Activated CD8-positive, alpha-beta memory T cell treated with anti-CD3 and anti-CD28 coated beads for 36 hours (primary cell): Measurements from ENCODE around the gene POU2AF1. TPM values are rescaled to one million over a fixed set of nuclear protein-coding genes. Genes with fewer than 3 reads are reported as not detected.

Experiments used
- CTCF ChIA-PET: fragments of 350-600 bp; sonication (Branson Sonifier 250); formaldehyde crosslinking; loops from one replicate; lab custom pipeline; 2021; ENCODE audit warnings: antibody characterized with exemption; lab: Charles Lee
- POLR2A ChIA-PET: fragments of 350-600 bp; sonication (Branson Sonifier 250); formaldehyde crosslinking; loops from one replicate; lab custom pipeline; 2021; ENCODE audit warnings: antibody characterized with exemption; lab: Charles Lee
- total RNA-seq, 2 experiments: library from RNA; stranded (reverse); gene quantifications; one replicate each; pipeline ENCODE4 v1.2.3, GENCODE V29; 2021

Gene POU2AF1
- total RNA-seq, 2 experiments from 2014 or later, result 4.8 to 5.7 TPM

DNA sequence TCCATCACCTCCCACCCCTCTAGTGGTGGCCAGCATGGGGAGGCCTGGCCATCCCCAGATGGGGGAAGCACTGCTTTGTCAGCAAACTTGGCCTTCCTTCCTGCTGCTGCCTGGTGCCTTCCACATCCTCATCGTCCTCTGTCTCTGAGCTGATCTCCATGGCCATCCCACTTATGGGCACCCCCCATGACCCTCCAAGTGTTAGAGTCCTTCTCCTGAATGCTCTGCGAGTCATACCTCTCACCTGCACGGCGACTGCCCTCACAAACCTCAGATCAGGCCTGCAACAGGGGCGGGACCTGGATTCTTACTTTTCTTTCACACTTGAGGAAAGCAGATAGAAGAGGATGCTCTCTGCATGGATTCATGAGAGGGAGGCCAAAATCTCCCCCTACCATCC, 24.0 kb downstream of the POU2AF1 start:
- CTCF ChIA-PET, result no interaction called here

DNA sequence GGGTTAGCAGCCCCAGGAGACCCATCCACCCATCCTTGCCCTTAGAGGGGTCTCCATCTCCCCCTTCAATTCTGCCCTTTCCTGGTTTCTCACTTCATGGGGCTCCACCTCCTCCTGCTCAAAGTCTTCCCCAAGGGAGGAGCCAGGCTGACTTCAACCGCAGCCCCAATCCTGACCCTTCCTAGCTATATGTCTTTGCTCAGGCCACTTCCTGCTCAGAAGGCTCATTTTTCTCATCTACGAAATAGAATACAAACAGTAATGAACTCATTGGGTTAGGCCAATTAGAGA, 24.5 kb downstream of the POU2AF1 start:
- CTCF ChIA-PET, result no interaction called here
- POLR2A ChIA-PET, result no interaction called here

More for the DNA sequence above, 24.0 kb downstream of the POU2AF1 start:
- POLR2A ChIA-PET, result no interaction called here

- POLR2A ChIA-PET, result no interaction called here
Measured at GRCh38 chr11:111353776-111354600, 25.1 kb downstream of the POU2AF1 start.

GRCh38 chr11:111352935-111353710, 26.0 kb downstream of the POU2AF1 start:
- POLR2A ChIA-PET, result no interaction called here
- CTCF ChIA-PET, result no interaction called here

More at GRCh38 chr11:111353776-111354600, 25.1 kb downstream of the POU2AF1 start:
- CTCF ChIA-PET, result no interaction called here

- CTCF ChIA-PET, result no interaction called here
Measured at GRCh38 chr11:111352231-111352746, 26.8 kb downstream of the POU2AF1 start.

GRCh38 chr11:111351374-111352055, 27.6 kb downstream of the POU2AF1 start:
- ChIA-PET POLR2A (no interaction called here), CTCF (no interaction called here)

More at GRCh38 chr11:111352231-111352746, 26.8 kb downstream of the POU2AF1 start:
- POLR2A ChIA-PET, result no interaction called here

DNA sequence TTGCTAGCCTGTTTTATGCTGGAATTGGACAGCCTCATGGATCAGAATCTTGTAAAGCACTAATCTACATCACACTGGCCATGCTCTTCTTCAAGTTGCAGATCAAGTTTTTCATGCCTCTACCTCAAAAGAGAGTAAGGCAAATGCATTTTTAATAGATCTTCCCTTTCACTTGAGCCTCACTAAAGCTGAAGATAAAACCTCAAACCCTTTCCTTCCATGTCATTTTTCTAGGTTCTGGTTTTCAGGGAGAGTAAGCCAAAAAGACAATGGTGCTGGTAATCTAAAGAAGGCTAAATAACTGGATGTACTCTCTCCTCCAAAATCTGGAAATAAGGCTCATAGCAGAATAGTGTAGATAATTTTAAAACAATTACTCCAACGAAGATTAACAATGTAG, 28.3 kb downstream of the POU2AF1 start:
- ChIA-PET POLR2A (no interaction called here), CTCF (no interaction called here)

DNA sequence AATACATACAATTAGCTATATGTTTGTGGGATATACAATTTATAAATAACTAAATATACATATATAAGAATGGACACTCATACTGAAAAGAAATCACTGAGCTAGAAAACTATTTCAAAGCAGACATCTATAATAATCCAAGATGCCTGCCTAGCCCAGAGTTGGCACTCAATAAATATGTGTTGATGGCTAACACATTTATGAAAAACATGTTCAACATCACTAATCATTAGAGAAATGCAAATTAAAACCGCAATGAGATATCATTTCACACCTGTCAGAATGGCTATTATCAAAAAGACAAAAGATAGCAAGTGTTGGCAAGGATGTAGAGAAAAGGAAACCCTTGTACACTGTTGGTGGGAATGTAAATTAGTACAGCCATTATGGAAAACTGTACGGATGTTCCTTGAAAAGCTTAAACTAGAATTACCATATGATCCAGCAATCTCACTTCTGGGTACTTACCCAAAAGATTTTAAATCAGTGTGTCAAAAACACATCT, 29.8 kb downstream of the POU2AF1 start:
- ChIA-PET CTCF (no interaction called here), POLR2A (no interaction called here)

DNA sequence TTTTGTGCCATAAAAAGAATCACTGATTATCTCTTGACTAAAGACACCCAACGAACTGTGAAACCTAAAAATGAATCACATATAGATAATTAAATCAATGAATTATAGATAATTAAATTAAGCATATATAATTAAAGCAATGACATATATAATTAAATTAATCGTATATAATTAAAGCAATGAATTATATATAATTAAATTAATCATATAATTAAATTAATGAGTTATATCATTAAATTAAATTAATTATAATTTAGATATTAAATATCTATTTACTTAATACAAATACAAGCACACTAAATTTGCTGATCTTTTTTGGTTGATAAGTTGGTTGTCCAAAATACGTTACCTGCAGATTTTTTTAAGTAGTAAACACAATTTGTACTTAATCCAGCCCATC, 30.9 kb downstream of the POU2AF1 start:
- ChIA-PET CTCF (no interaction called here), POLR2A (no interaction called here)

- POLR2A ChIA-PET, result no interaction called here
- CTCF ChIA-PET, result no interaction called here
Measured at GRCh38 chr11:111347723-111348115, 31.4 kb downstream of the POU2AF1 start.

DNA sequence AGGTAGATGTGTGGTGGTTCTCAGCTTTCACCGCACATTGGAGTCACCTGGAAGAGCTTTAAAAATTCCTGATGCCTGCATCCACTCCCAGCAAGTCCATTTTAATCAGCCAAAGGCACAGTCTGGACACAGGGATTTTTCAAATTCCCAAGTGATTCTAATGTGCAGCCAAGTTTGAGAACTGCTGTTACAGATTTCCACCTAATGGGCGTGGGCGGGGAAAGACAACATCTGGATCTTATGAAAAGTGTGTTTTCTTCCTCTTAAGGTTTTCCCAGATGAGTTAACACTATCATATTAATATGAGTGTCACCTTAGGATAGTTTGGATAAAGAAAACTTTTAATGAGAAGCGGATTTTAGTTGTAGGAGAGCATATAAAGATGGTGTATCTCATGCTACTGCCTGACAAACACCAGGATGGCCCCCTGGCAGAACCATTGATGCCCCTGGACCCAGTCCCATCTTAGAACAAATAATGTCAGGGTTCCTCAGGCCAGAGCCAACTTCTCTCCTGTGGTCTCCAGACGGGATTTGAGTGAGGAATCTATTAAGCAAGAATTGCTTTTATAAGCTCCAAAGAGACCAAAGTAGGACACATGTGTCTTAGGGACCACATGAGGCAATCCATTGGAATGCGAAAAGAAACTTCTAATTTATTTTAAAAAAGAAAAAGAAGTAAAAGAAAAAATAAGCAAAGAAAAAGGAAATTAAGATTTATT, 31.9 kb downstream of the POU2AF1 start:
- CTCF ChIA-PET, result no interaction called here

DNA sequence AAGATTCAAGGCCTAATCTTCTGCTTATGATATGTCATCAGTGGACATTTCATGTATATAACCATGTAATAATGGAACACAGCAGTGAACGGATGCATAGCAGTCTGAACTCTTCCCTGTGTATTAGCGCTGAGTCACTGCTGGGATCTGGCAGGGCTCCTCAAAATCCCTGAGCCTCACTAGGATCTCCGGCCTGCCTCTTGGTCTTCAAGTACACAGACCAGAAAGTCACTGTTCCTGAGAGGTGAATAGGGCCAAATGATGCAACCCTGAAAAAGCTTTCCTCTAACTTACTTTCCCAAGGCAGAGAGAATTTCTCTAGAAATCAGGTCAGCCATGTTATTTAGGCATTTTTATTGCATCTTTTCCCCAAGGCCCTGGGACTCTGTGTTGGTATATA, 35.0 kb downstream of the POU2AF1 start:
- ChIA-PET POLR2A (no interaction called here), CTCF (no interaction called here)

More for the DNA sequence above, 31.9 kb downstream of the POU2AF1 start:
- POLR2A ChIA-PET, result no interaction called here

- POLR2A ChIA-PET, result no interaction called here
Measured at GRCh38 chr11:111342329-111342728, 36.7 kb downstream of the POU2AF1 start.

GRCh38 chr11:111339758-111340388, 39.2 kb downstream of the POU2AF1 start:
- ChIA-PET POLR2A (no interaction called here), CTCF (no interaction called here)

More at GRCh38 chr11:111342329-111342728, 36.7 kb downstream of the POU2AF1 start:
- CTCF ChIA-PET, result no interaction called here

- CTCF ChIA-PET, result no interaction called here
- POLR2A ChIA-PET, result no interaction called here
Measured at GRCh38 chr11:111336582-111337256, 42.4 kb downstream of the POU2AF1 start.

- ChIA-PET POLR2A (no interaction called here), CTCF (no interaction called here)
Measured at GRCh38 chr11:111336062-111336461, 43.0 kb downstream of the POU2AF1 start.

DNA sequence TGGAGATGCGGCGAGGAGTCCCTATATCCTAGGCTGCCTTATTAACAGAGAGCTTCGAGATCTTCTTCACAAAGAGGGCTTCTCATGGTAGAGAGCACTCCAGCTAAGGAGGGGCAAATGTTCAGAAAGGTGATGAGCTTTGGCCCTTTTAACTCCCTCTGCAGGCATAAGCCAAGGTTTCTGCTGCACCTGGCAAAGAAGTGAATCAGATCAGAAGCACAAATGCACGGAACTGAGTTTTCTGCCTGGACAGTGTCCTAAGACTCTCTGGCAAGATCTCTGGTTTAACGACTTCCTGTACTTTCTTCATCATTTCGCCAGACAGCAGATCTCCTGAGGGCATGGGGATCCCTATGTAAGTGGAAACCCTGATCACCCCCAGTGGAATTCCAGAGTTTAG, 43.5 kb downstream of the POU2AF1 start:
- ChIA-PET POLR2A (no interaction called here), CTCF (no interaction called here)
